Measurements from ENCODE around the gene ANO9. TPM values are rescaled to one million over a fixed set of nuclear protein-coding genes. Genes with fewer than 3 reads are reported as not detected.

ANO9 gene
- total and polyA plus RNA-seq, 4 experiments from 2014 or later: 9.4 to 123 (median 67.8) TPM

DNA sequence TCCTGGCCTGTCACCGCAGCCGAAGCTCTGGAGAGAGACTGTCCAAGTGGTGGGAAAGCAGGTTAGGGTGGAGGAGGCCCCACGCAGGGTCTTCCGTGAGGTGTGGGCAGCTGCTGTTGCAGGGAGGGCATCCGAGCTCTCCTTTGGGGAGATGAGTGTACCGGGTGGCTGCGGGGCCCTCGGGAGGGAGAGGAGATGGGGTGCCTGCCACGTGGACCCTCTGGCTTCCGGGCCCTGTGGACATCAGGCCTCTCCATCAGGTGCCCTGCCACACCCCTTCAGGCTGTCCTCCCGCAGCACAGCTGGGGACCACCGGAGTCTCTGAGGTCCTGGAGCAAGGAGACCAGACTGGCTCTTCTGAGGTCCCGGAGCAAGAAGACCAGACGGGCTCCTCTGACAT lies 9.9 kb upstream of the ANO9 start:
- Histone ChIP-seq H3K4me1 (ENCODE audit: insufficient read depth, low read length) (peaks cover 43% of the 10 kb centered on the region), H3K27me3 (ENCODE audit: insufficient read depth, low read length) (no peaks in the 10 kb centered on the region), H3K27ac (ENCODE audit: low read depth, low read length) (peak overlapping the region; percentile 85), H3K9me3 (ENCODE audit: control insufficient read depth in 1 of 2, low read length in 2 of 2) (no peaks in the 10 kb centered on the region), H3K4me3 (ENCODE audit: low read length in 2 of 2) (no peak overlapping the region), H3K36me3 (ENCODE audit: insufficient read depth, low read length) (peaks cover 8% of the 10 kb centered on the region)
- Mint-ChIP-seq H3K9me3 (no peaks in the 10 kb centered on the region), H3K36me3 (peaks cover 0 to 24% of the 10 kb centered on the region in 2 donors), H3K27me3 (no peaks in the 10 kb centered on the region), H3K4me1 (peaks cover 22 to 53% (median 36%) of the 10 kb centered on the region in 4 donors), H3K27ac (peak overlapping the region; percentile 81 to 99 (median 97)), H3K4me3 (peak overlapping the region in 4 of 8 donors; percentile 91 to 99 (median 96))
- intact Hi-C loops (cut with micrococcal nuclease): loop anchor here (1.0 to 10.0 kb wide), 5 partner anchors 67 to 273 kb away; no protein-coding TSS in a partner anchor
- ChIA-PET CTCF (ENCODE audit: partially characterized antibody) (interaction anchor here (0.8 to 7.6 kb wide), 12 partner anchors 9 to 217 kb away, joined by 3 to 103 read pairs (median 4); partner anchors contain the start of genes IFITM2 and SIGIRR), POLR2A (ENCODE audit: partially characterized antibody) (interaction anchor here (1.2 to 19.6 kb wide), 7 partner anchors 13 to 201 kb away, joined by 6 to 539 read pairs (median 7); partner anchors contain the start of genes HRAS, LRRC56 and SIGIRR)
- peak in 1 of 5 donors; percentile 38 for DNase-seq

DNA sequence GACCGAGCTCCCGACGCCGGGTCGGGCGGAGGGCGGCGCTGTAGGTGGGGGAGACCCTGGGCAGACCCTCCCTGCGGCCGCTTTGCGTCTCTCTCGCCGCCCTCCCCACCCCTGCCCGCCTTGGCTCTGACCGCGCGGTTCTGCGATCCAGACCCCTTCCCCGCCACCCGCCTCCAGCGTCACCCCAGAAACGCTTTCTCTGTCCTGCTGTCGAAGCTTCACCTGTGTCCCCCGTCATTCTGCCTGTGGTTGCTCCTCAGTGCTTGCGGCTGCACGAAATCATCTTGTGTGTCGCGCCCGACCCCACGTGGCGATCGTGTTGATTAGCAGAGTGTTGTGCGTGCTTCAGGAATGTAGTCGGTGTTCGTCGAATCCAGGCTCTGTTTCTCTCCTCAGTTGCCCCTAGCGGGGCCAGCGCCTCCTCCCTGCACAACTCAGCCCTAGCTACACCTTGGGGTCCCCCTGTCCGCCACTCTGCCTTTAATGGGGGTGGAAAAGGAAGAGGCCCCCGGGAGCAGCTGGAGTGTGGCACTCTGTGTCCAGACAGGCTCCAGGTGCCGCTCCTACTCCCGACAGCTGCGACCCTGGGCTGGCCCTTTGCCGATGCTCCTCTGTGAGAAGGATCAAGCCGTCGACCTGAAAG lies 9.1 kb upstream of the ANO9 start:
- CTCF ChIA-PET (ENCODE audit: partially characterized antibody): interaction anchor here (0.7 to 7.6 kb wide), 17 partner anchors 10 to 222 kb away, joined by 3 to 103 read pairs (median 4); partner anchors contain the start of genes IFITM2, RNH1 and SIGIRR
- Mint-ChIP-seq H3K36me3 (peaks cover 0 to 20% of the 10 kb centered on the region in 2 donors), H3K4me3 (peak overlapping the region; percentile 91 to 99 (median 96)), H3K27me3 (no peaks in the 10 kb centered on the region), H3K9me3 (no peaks in the 10 kb centered on the region), H3K27ac (peak overlapping the region; percentile 81 to 99 (median 97)), H3K4me1 (peaks cover 17 to 45% (median 30%) of the 10 kb centered on the region in 4 donors)
- Histone ChIP-seq H3K9me3 (ENCODE audit: control insufficient read depth in 1 of 2, low read length in 2 of 2) (no peaks in the 10 kb centered on the region), H3K27ac (ENCODE audit: low read depth, low read length) (peak overlapping the region; percentile 85), H3K27me3 (ENCODE audit: insufficient read depth, low read length) (no peaks in the 10 kb centered on the region), H3K36me3 (ENCODE audit: insufficient read depth, low read length) (peaks cover 8% of the 10 kb centered on the region), H3K4me3 (ENCODE audit: low read length in 2 of 2) (peak overlapping the region; percentile 17 to 90), H3K4me1 (ENCODE audit: insufficient read depth, low read length) (peaks cover 35% of the 10 kb centered on the region)
- intact Hi-C loops (cut with micrococcal nuclease): loop anchor here (1.0 to 10.0 kb wide), 7 partner anchors 55 to 274 kb away; partner anchors contain the start of genes BET1L and RIC8A
- POLR2A ChIA-PET (ENCODE audit: partially characterized antibody): interaction anchor here (0.6 to 19.6 kb wide), 19 partner anchors 9 to 292 kb away, joined by 3 to 539 read pairs (median 6); partner anchors contain the start of genes ANO9, BET1L, HRAS and IFITM2
- DNase-seq: peak; percentile 82 to 91 (median 85)

DNA sequence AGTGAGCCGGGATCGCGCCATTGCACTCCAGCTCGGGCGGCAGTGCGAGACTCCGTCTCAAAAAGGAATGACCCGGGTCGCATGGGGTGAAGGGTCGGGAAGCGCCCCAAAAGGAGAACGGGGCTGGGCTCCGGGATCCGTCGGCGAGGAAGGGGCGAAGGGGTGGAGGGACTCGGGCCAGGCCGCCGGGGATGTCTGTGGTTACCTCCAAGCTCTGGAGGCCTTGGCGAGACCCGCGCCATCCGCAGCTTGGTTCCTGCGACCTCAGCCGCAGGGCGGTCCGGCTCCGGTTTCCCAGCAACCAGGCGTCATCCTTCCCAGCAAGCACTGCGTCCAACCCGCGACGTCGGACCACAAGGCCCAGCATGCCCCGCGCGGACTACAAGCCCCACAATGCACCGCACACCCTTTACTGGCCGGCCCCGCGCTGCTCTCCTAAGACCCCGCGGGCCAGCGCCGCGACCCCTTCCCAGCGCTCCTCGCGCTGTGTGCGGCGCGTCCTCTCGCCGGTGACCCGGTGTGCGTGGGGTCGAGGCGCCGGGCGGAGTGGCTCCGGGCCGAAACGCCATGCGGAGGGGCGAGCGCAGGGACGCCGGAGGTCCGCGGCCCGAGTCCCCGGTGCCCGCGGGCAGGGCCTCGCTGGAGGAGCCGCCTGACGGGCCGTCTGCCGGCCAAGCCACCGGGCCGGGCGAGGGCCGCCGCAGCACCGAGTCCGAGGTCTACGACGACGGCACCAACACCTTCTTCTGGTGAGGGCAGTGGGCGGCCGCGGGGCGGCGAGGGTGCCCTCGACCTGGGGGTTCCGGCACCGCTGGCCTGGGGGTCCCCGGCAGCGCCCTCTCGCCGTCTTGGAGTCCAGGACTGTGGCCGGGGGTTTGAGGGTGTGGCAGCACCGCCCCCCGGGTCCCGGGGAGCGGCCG lies 8.3 kb upstream of the ANO9 start, which contains the start of gene PTDSS2:
TSS of gene PTDSS2 (plus strand) at position 391 of the 920 bp plus-strand sequence. CDS start at position 568, 177 bp downstream.
- no peaks in the 10 kb centered on the region for H3K27me3 Mint-ChIP-seq
- peak within 1 kb of the TSS; percentile 93 to 99 (median 98) for H3K27ac Mint-ChIP-seq
- Histone ChIP-seq H3K27me3 (ENCODE audit: insufficient read depth, low read length) (no peaks in the 10 kb centered on the region), H3K4me3 (ENCODE audit: low read length in 2 of 2) (peak within 1 kb of the TSS; percentile 17 to 90), H3K9me3 (ENCODE audit: control insufficient read depth in 1 of 2, low read length in 2 of 2) (no peaks in the 10 kb centered on the region), H3K36me3 (ENCODE audit: insufficient read depth, low read length) (peaks cover 8% of the 10 kb centered on the region), H3K4me1 (ENCODE audit: insufficient read depth, low read length) (peaks cover 32% of the 10 kb centered on the region), H3K27ac (ENCODE audit: low read depth, low read length) (peak within 1 kb of the TSS; percentile 85)
- no peaks in the 10 kb centered on the region for H3K9me3 Mint-ChIP-seq
- ChIA-PET CTCF (ENCODE audit: partially characterized antibody) (interaction anchor here (0.7 to 7.6 kb wide), 23 partner anchors 10 to 221 kb away, joined by 3 to 103 read pairs (median 5); partner anchors contain the start of genes IFITM2, RNH1 and SIGIRR), POLR2A (ENCODE audit: partially characterized antibody) (interaction anchor here (0.6 to 19.6 kb wide), 27 partner anchors 8 to 292 kb away, joined by 3 to 539 read pairs (median 6); partner anchors contain the start of genes ANO9, BET1L, HRAS and IFITM2)
- H3K4me3 Mint-ChIP-seq: peak within 1 kb of the TSS; percentile 91 to 99 (median 96)
- intact Hi-C loops (cut with micrococcal nuclease): loop anchor here (1.0 to 10.0 kb wide), 6 partner anchors 56 to 275 kb away; partner anchors contain the start of genes BET1L and RIC8A
- DNase-seq: peak; percentile 92 to 96 (median 92)
- H3K4me1 Mint-ChIP-seq: peaks cover 13 to 38% (median 25%) of the 10 kb centered on the region in 4 donors
- peaks cover 0 to 20% of the 10 kb centered on the region in 2 donors for H3K36me3 Mint-ChIP-seq

DNA sequence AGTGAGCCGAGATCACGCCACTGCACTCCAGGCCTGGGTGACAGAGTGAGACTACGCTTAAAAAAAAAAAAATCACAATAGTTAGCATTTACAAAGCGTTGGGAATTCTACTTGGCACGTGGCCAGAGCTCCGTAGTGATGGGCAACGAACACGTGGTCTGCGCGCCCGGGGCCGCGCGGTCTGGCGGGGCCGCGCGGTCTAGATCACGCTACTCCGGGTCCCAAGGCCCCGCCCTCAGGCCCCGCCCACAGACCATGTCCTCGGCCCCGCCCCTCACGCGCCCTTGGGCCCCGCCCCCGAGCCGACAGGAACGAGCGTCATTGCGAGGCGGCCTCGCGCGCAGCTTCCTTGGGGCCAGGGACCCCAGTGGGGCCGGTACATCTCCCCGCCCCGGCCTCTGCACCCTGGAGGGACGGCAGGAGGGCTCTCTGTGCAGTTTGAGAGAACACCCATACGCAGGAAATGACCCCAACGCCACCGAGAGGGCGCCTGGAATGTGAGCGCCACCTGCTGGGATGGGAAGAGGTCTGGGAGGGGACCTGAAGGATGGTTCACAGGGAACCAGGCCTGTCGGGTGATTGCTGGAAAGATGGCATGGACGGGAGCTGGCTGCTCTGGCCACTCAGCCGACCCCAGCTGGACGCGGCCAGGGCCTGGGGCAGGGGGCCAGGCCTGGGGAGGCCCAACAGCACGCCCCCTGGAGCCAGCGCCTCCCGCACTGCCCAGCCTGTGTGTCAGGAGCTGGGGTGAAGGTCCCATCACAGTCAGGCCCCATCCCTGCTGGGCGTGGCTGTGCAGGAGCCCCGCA lies 6.3 kb upstream of the ANO9 start:
- peak; percentile 90 to 94 (median 91) for DNase-seq
- peak overlapping the region; percentile 88 to 93 (median 90) for H3K4me3 Mint-ChIP-seq
- H3K27me3 ChIP-seq (ENCODE audit: insufficient read depth, low read length): no peaks in the 10 kb centered on the region
- no peaks in the 10 kb centered on the region for H3K27me3 Mint-ChIP-seq
- no peaks in the 10 kb centered on the region for H3K9me3 ChIP-seq (ENCODE audit: control insufficient read depth in 1 of 2, low read length in 2 of 2)
- no peaks in the 10 kb centered on the region for H3K9me3 Mint-ChIP-seq
- peak overlapping the region; percentile 73 to 76 for H3K4me3 ChIP-seq (ENCODE audit: low read length in 2 of 2)
- peak overlapping the region; percentile 93 to 98 (median 97) for H3K27ac Mint-ChIP-seq
- H3K36me3 ChIP-seq (ENCODE audit: insufficient read depth, low read length): no peaks in the 10 kb centered on the region
- ChIA-PET CTCF (ENCODE audit: partially characterized antibody) (interaction anchor here (0.6 to 7.6 kb wide), 28 partner anchors 8 to 241 kb away, joined by 3 to 103 read pairs (median 4); partner anchors contain the start of genes BET1L, IFITM2, PGGHG and PSMD13), POLR2A (ENCODE audit: partially characterized antibody) (interaction anchor here (0.6 to 19.6 kb wide), 21 partner anchors 9 to 244 kb away, joined by 3 to 539 read pairs (median 4); partner anchors contain the start of genes BET1L, PGGHG, PSMD13 and RIC8A)
- intact Hi-C loops (cut with micrococcal nuclease): loop anchor here (1.0 kb wide), 3 partner anchors 33 to 212 kb away; partner anchors contain the start of genes PSMD13 and SIRT3
- H3K4me1 ChIP-seq (ENCODE audit: insufficient read depth, low read length): peaks cover 32% of the 10 kb centered on the region
- H3K4me1 Mint-ChIP-seq: peaks cover 13 to 32% (median 22%) of the 10 kb centered on the region in 4 donors
- peak overlapping the region; percentile 85 for H3K27ac ChIP-seq (ENCODE audit: low read depth, low read length)
- peaks cover 0 to 15% of the 10 kb centered on the region in 2 donors for H3K36me3 Mint-ChIP-seq

DNA sequence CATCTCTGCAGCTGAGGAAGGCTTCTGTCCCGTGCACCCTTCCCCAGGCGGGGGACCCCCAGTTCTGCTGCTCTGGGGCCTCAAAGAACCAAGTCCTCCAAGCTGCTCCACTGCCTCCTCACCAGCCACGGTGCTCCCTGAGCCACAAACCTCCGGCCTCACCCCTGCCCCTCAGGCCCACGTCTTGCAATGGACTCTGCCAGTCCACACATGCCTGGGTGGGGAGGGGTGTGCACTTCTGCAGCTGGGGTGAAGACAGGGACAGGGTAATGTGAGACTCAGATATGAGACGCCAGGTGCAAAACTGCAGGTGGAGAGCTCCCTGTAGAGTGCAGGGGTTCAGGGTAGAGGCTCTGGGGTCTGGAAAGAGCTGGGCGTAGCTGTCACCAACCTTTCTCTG lies 5.1 kb upstream of the ANO9 start:
- peaks cover 0 to 11% of the 10 kb centered on the region in 2 donors for H3K36me3 Mint-ChIP-seq
- Histone ChIP-seq H3K4me1 (ENCODE audit: insufficient read depth, low read length) (peaks cover 34% of the 10 kb centered on the region), H3K27me3 (ENCODE audit: insufficient read depth, low read length) (no peaks in the 10 kb centered on the region), H3K27ac (ENCODE audit: low read depth, low read length) (no peak overlapping the region), H3K9me3 (ENCODE audit: control insufficient read depth in 1 of 2, low read length in 2 of 2) (no peaks in the 10 kb centered on the region), H3K4me3 (ENCODE audit: low read length in 2 of 2) (no peak overlapping the region), H3K36me3 (ENCODE audit: insufficient read depth, low read length) (no peaks in the 10 kb centered on the region)
- intact Hi-C loops (cut with micrococcal nuclease): no loop called here
- H3K27ac Mint-ChIP-seq: peak overlapping the region in 1 of 7 donors; percentile 75
- peaks cover 14 to 32% (median 22%) of the 10 kb centered on the region in 4 donors for H3K4me1 Mint-ChIP-seq
- H3K4me3 Mint-ChIP-seq: peak overlapping the region in 1 of 8 donors; percentile 43
- H3K27me3 Mint-ChIP-seq: no peaks in the 10 kb centered on the region
- ChIA-PET CTCF (ENCODE audit: partially characterized antibody) (interaction anchor here (0.7 to 7.6 kb wide), 6 partner anchors 33 to 138 kb away, joined by 3 to 103 read pairs (median 14); partner anchors contain the start of gene SIGIRR), POLR2A (ENCODE audit: partially characterized antibody) (interaction anchor here (4.5 to 19.6 kb wide), 3 partner anchors 36 to 240 kb away, joined by 32 to 539 read pairs (median 50); partner anchors contain the start of genes BET1L, PGGHG, RIC8A and SIGIRR)
- no peaks in the 10 kb centered on the region for H3K9me3 Mint-ChIP-seq
- DNase-seq: no peak
